Endothelial cell of umbilical vein (primary cell): Measurements from ENCODE around the gene PANX1. TPM values are rescaled to one million over a fixed set of nuclear protein-coding genes. Genes with fewer than 3 reads are reported as not detected.

Source experiments
- BruUV-seq: library from RNA; stranded (reverse); fragments of 400-500 nt; replicated peaks from 2 replicates; lab custom pipeline; 2021; lab: Mats Ljungman, UMichigan
- CTCF ChIA-PET: fragments of 300-600, 350-600 bp; sonication (Branson Sonifier 250); formaldehyde crosslinking; loops from one replicate; lab custom pipeline; 2021; ENCODE audit warnings: antibody characterized with exemption, inconsistent platforms; lab: Charles Lee
- POLR2A ChIA-PET: fragments of 300-600, 350-600 bp; sonication (Branson Sonifier 250); formaldehyde crosslinking; loops from one replicate; lab custom pipeline; 2021; ENCODE audit warnings: antibody characterized with exemption, inconsistent platforms; lab: Charles Lee
- DNase-seq: peaks from one replicate; pipeline ENCODE4 v3.0.0-alpha.2; 2011; ENCODE audit warnings: low read depth, low spot score
- FAIRE-seq: peaks from 2 replicates; lab custom pipeline; 2011; peaks lifted over from hg19 to GRCh38; lab: Jason Lieb, UNC
- H2AFZ ChIP-seq: 2 replicates; pipeline ENCODE4 v1.6.0; 2012; ENCODE audit warnings: low read depth, low read length, control low read depth, inconsistent platforms
- H3K27ac ChIP-seq: 2 replicates; pipeline ENCODE4 v1.5.1; 2011; ENCODE audit warnings: low read depth, mild to moderate bottlenecking, control low read depth, low read length, moderate library complexity; ENCODE audit not compliant: insufficient read depth
- H3K27me3 ChIP-seq, 2 experiments: 2 replicates each; pipeline versions ENCODE4 v1.6.0 to v1.6.1; 2011; ENCODE audit warnings: low read length in 2 of 2, mixed read lengths in 1 of 2; ENCODE audit not compliant: control insufficient read depth in 2 of 2, insufficient read depth in 2 of 2
- H3K36me3 ChIP-seq, 2 experiments: 2 replicates in 1 of 2; 3 replicates in 1 of 2; pipeline ENCODE4 v1.5.1; 2011; ENCODE audit warnings: low read length in 2 of 2, mild to moderate bottlenecking in 1 of 2, moderate library complexity in 1 of 2; ENCODE audit not compliant: control insufficient read depth in 2 of 2, insufficient read depth in 2 of 2; ENCODE audit errors: extremely low read depth in 1 of 2
- H3K4me1 ChIP-seq: 3 replicates; pipeline ENCODE4 v1.5.1; 2011; ENCODE audit warnings: mild to moderate bottlenecking, low read length; ENCODE audit not compliant: control insufficient read depth, insufficient read depth; ENCODE audit errors: extremely low read depth
- H3K4me2 ChIP-seq: 2 replicates; pipeline ENCODE4 v1.6.1; 2011; ENCODE audit warnings: low read length, control low read depth, mixed read lengths; ENCODE audit not compliant: insufficient read depth
- H3K4me3 ChIP-seq, 3 experiments: fragments of 200-600 bp in 1 of 3; sonication (generic), shearing (Covaris generic) in 1 of 3; replicated peaks in 1 of 3; 2 replicates each; pipeline ENCODE4 v1.5.1; 2011 to 2016; ENCODE audit warnings: control low read depth in 3 of 3, low read length in 3 of 3, mild to moderate bottlenecking in 2 of 3, inconsistent platforms in 1 of 3, low read depth in 1 of 3, moderate library complexity in 1 of 3; ENCODE audit not compliant: insufficient read depth in 1 of 3
- H3K79me2 ChIP-seq: 2 replicates; pipeline ENCODE4 v1.6.0; 2012; ENCODE audit warnings: low read length, inconsistent platforms; ENCODE audit not compliant: control insufficient read depth, insufficient read depth
- H3K9ac ChIP-seq: replicated peaks from 2 replicates; pipeline ENCODE3; 2011; ENCODE audit warnings: low read length, control low read depth; ENCODE audit not compliant: insufficient read depth; ENCODE audit errors: extremely low read depth
- H3K9me1 ChIP-seq: replicated peaks from 3 replicates; pipeline ENCODE4 v1.6.0; 2011; ENCODE audit warnings: mild to moderate bottlenecking, low read length; ENCODE audit not compliant: control insufficient read depth, insufficient read depth; ENCODE audit errors: extremely low read depth
- H3K9me3 ChIP-seq: replicated peaks from 2 replicates; pipeline ENCODE4 v1.5.1; 2012; ENCODE audit warnings: low read length, inconsistent platforms; ENCODE audit not compliant: control insufficient read depth, insufficient read depth
- H4K20me1 ChIP-seq: replicated peaks from 2 replicates; pipeline ENCODE3; 2011; ENCODE audit warnings: mild to moderate bottlenecking, low read length; ENCODE audit not compliant: control insufficient read depth, insufficient read depth; ENCODE audit errors: extremely low read depth
- CTCF ChIP-seq, 2 donors: IDR thresholded peaks; 1 replicate in 1 of 2; 2 replicates in 1 of 2; pipeline ENCODE4 v1.5.1; 2011; ENCODE audit warnings: low read length in 2 of 2, mild to moderate bottlenecking in 2 of 2, moderate library complexity in 2 of 2, control low read depth in 1 of 2, inconsistent platforms in 1 of 2, low read depth in 1 of 2; ENCODE audit not compliant: insufficient read depth in 1 of 2; ENCODE audit errors: extremely low read depth in 1 of 2
- EZH2 ChIP-seq: IDR thresholded peaks from 2 replicates; pipeline ENCODE4 v1.6.1; 2012; ENCODE audit warnings: borderline replicate concordance, low read depth, mild to moderate bottlenecking, moderate library complexity, low read length, inconsistent platforms; ENCODE audit not compliant: severe bottlenecking
- FOS ChIP-seq: IDR thresholded peaks from 2 replicates; pipeline ENCODE4 v1.6.1; 2011; ENCODE audit warnings: mild to moderate bottlenecking, low read length, moderate library complexity, borderline replicate concordance; ENCODE audit not compliant: insufficient read depth
- GATA2 ChIP-seq: IDR thresholded peaks from 2 replicates; pipeline ENCODE4 v1.7.0; 2011; ENCODE audit warnings: low read depth, mild to moderate bottlenecking, moderate library complexity, mixed read lengths, low read length; ENCODE audit not compliant: insufficient read length, insufficient read depth
- JUN ChIP-seq: IDR thresholded peaks from 2 replicates; pipeline ENCODE4 v1.6.1; 2011; ENCODE audit warnings: borderline replicate concordance, low read depth; ENCODE audit not compliant: insufficient read length, insufficient read depth
- MAX ChIP-seq: IDR thresholded peaks from 2 replicates; pipeline ENCODE4 v1.6.1; 2011; ENCODE audit not compliant: insufficient read depth, insufficient read length
- MYC ChIP-seq: IDR thresholded peaks from one replicate; pipeline ENCODE4 v1.6.1; 2011; ENCODE audit warnings: mild to moderate bottlenecking, low read depth, low read length
- POLR2A ChIP-seq: IDR thresholded peaks from 2 replicates; pipeline ENCODE4 v1.6.1; 2012; ENCODE audit warnings: low read depth, mild to moderate bottlenecking, control low read depth, low read length
- POLR2AphosphoS5 ChIP-seq: IDR thresholded peaks from 2 replicates; pipeline ENCODE4 v1.6.1; 2012; ENCODE audit warnings: low read depth, mild to moderate bottlenecking, control low read depth, low read length, moderate library complexity; ENCODE audit not compliant: insufficient read depth
- dilution Hi-C: fragments of 300-500 bp; cut with MboI; formaldehyde crosslinking; loops from one replicate; pipeline ENCODE4 v1.15.0; 2019; ENCODE audit warnings: low sequenced_read_pairs; ENCODE audit not compliant: extremely low pct_ligation_motif_present
- intact Hi-C: fragments of 100-400 bp; cut with micrococcal nuclease; formaldehyde crosslinking; loops from one replicate; pipeline ENCODE4 v1.10.0; 2022
- polyA plus RNA-seq, 4 experiments: library from polyadenylated mRNA; depleted of rRNA in 3 of 4; stranded (reverse) in 3 of 4; unstranded in 1 of 4; fragments of >200 nt; gene quantifications; 2 replicates each; pipeline versions ENCODE4 v1.2.1 to v1.2.3, GENCODE V29; 2011 to 2012; ENCODE audit warnings: missing spikeins in 1 of 4
- total RNA-seq: library from RNA; stranded (reverse); gene quantifications from 2 replicates; pipeline ENCODE4 v1.2.3, GENCODE V29; 2021

PANX1 gene
- total and polyA plus RNA-seq, 2 donors (not counting 3 experiments of a cell fraction or from before 2014, with no cell fraction given) = 9.5 to 20.9 TPM

- peak overlapping the region; percentile 85 for H3K4me2 ChIP-seq
- H3K4me3 ChIP-seq = no peak overlapping the region
- no TSS peak for BruUV-seq
- POLR2A ChIA-PET = no interaction called here
- intact Hi-C loops = loop anchor here (2.0 to 10.0 kb wide), 2 partner anchors 392 to 804 kb away; no protein-coding TSS in a partner anchor
- no peaks in the 10 kb centered on the region for H3K9me1 ChIP-seq
- no peaks in the 10 kb centered on the region for H3K9me3 ChIP-seq
- H3K79me2 ChIP-seq = peaks cover 59% of the 10 kb centered on the region
- H3K36me3 ChIP-seq = no peaks in the 10 kb centered on the region
- no peaks in the 10 kb centered on the region for H3K27me3 ChIP-seq
- CTCF ChIA-PET = interaction anchor here (1.5 to 5.0 kb wide), 3 partner anchors 18 to 52 kb away, joined by 4 to 64 read pairs (median 7); no protein-coding TSS in a partner anchor
- H4K20me1 ChIP-seq = no peaks in the 10 kb centered on the region
- no peak for FAIRE-seq
- H3K9ac ChIP-seq = no peak overlapping the region
- no peak overlapping the region for H2AFZ ChIP-seq
- peaks cover 62% of the 10 kb centered on the region for H3K4me1 ChIP-seq
- no peak overlapping the region for H3K27ac ChIP-seq
- TF ChIP-seq MAX = no peak
- no peak for TF ChIP-seq POLR2AphosphoS5
- no peak for TF ChIP-seq CTCF (IDR thresholded peaks at IDR 0.05; ENCODE audit: extremely low read depth in 1 of 2, insufficient read depth in 1 of 2, low read depth in 1 of 2, low read length in 2 of 2)
- no peak for TF ChIP-seq JUN
- no peak for TF ChIP-seq FOS
- no peak for TF ChIP-seq GATA2
- no peak for TF ChIP-seq EZH2
- no peak for TF ChIP-seq POLR2A
- TF ChIP-seq MYC = no peak
- dilution Hi-C loops = no loop called here
- no peak for DNase-seq
These were observed 2.5 kb downstream of the PANX1 start for GRCh38 chr11:94131047-94131717.
